HuH-7.5 (cell line): ENCODE measurements around the gene SNHG17.

Source experiments
- DNase-seq: peaks from one replicate; pipeline ENCODE4 v3.0.0; 2011; ENCODE audit warnings: low spot score

Gene SNHG17

GRCh38 chr20:38373898-38374297 is 61.2 kb downstream of the SNHG17 start:
- DNase-seq, result no peak

- DNase-seq, result peak; percentile 52
Observed at GRCh38 chr20:38373231-38373867, 61.8 kb downstream of the SNHG17 start.

- DNase-seq, result no peak
Observed at GRCh38 chr20:38372806-38373205, 62.3 kb downstream of the SNHG17 start.
